Measurements from ENCODE around the gene TP73.

TP73 gene

GRCh38 chr1:3668585-3669300 lies 16.4 kb downstream of the TP73 start:
- in situ Hi-C loops (cut with HindIII; ENCODE audit: low sequenced_read_pairs) = no loop called here

DNA sequence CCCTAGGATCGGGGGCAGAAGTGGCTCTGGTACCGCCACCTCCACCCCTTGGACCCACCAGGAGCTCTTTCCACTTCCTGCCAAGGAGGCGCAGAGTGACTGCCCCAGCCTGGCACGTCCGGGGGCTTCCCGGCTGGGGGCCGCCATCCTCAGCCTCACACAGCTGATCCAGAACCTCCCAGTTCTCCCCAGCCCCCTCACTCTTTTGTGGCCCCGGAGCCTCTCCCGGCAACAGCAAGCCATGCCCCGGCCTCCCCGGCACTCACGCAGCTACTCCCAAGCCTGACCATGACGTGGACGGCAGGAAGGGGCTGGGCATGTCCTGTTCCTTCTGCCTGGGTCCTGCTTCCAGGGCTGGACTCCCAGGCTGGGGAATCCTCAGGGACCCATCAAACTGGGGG lies 17.1 kb downstream of the TP73 start:
- in situ Hi-C loops (cut with HindIII; ENCODE audit: low sequenced_read_pairs) = no loop called here

DNA sequence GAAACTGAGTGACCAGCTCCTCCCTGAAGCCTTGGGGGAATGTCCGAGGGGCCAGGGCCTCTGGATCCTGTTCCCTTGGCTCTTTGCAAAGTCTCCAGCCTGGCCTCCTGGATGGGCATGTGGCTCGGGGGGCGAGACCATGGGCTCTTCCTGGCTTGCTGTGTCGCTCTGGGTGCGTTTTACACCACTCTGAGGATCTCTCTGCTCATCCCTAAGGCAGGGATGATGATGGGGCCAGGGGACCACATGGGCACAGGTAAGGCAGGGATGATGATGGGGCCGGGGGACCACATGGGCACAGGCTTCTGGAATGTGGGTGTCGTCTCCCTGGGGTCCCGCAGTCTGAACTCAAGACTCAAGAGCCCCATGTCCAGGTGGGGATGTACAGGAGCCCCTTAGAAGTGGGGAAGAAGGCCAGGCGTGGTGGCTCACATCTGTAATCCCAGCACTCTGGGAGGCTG lies 17.7 kb downstream of the TP73 start:
- in situ Hi-C loops (cut with HindIII; ENCODE audit: low sequenced_read_pairs) = no loop called here

GRCh38 chr1:3670823-3671265 lies 18.5 kb downstream of the TP73 start:
- in situ Hi-C loops (cut with HindIII; ENCODE audit: low sequenced_read_pairs) = no loop called here

- in situ Hi-C loops (cut with HindIII; ENCODE audit: low sequenced_read_pairs) = no loop called here
Observed at GRCh38 chr1:3671371-3672180, 19.3 kb downstream of the TP73 start.

DNA sequence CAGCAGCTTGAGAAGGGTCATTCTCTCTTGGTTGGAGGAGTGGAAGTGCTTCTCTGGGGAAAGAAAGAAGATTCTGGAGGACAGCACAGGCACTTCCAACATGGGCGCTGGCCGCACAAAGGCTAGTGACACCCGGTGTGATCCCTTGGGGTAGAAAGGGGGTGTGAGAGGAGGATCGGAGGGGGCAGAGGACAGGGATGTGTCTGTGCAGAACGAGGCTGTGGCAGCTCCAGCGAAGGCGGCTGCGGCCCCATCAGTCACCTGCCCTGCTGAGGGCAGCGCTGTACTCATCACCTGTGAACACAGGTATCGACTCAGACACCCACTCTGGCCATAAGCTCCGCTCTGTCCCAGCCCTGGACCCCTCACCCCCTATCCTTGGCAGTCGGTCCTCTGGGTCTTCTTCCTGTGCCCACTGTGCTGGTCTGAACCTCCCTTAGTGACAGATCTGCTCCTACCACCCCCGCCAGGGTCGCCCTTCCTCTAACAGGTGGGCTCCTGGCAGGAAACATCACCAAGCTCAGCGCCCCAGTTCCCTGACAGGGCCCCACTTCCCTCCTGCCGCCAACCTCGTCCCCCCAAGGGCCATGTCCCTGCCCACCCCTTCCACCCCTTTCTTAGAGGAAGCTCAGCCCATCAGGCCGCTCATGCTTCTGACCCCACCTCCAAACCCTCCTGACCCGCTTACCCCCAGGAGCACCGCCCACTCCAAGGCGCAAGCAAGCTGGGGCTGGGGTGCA lies 20.1 kb downstream of the TP73 start:
- in situ Hi-C loops (cut with HindIII; ENCODE audit: low sequenced_read_pairs) = no loop called here

DNA sequence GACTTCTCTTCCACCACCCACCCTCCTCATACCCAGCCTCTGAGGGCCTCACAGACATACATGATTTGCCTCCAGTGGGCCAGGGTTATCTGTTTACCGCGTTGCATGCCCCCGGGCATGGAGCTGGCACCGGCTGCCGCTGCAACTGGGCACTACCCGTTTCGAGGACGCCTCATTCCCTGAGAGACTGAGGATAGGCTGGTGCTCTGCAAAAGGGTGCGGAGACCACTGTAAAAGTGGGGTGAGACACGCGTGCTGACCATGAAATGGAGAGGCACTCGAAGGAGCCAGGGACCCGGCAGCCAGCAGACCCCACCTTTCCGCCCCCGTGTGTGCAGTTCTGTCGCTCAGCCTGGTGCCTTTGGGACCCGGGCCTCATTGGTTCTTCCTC lies 20.6 kb downstream of the TP73 start:
- in situ Hi-C loops (cut with HindIII; ENCODE audit: low sequenced_read_pairs) = no loop called here

GRCh38 chr1:3673381-3674099 lies 21.2 kb downstream of the TP73 start:
- in situ Hi-C loops (cut with HindIII; ENCODE audit: low sequenced_read_pairs) = no loop called here

- in situ Hi-C loops (cut with HindIII; ENCODE audit: low sequenced_read_pairs) = no loop called here
Observed at GRCh38 chr1:3674100-3675094, 22.1 kb downstream of the TP73 start.

- in situ Hi-C loops (cut with HindIII; ENCODE audit: low sequenced_read_pairs) = no loop called here
Observed at GRCh38 chr1:3675436-3675835, 23.1 kb downstream of the TP73 start.

DNA sequence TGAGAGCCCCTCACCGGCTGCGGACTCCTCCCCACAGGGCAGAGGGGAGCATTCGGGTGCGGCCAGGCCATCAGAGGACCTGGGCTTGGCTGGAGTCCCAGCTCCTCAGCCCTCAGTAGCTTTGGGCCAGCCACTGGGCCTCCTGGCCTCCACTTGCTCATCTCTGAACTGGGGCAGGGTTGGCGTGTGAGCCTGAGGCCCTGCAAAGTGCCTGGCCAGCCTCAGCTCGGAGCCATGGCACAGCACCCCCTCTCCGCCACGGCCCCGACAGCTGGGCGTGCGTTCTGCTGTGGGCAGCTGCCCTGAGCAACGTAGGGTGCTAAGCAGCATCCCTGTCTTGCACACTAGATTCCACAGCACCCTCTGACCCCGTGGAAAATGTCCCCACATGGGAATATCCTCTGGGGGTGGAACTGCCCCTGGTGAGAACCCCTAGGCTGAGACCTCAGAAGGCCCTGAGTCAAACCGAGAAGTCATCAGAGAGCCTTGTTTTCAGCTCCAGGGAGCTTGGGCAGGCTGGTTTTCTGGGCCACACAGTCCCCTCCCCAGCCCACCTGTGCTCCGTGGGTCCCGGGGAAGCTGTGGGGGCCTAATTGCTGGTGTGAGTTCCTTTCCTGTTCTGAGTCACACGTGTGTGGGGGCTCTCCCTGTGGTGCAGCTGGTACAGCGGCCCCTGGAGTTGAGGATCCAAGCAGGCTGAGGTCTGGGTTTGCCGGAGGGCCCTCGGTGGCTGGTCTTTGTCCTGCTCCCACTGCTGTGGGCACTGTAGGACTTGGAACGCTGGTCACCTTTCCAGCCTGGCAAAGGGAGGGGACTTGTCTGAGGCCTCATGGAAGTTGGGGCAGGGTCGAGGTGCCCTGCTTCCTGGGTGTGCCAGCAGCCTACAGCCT lies 24.5 kb downstream of the TP73 start:
- in situ Hi-C loops (cut with HindIII; ENCODE audit: low sequenced_read_pairs) = no loop called here

GRCh38 chr1:3677484-3677883 lies 25.2 kb downstream of the TP73 start:
- in situ Hi-C loops (cut with HindIII; ENCODE audit: low sequenced_read_pairs) = no loop called here

- in situ Hi-C loops (cut with HindIII; ENCODE audit: low sequenced_read_pairs) = no loop called here
Observed at GRCh38 chr1:3678361-3679097, 26.2 kb downstream of the TP73 start.

DNA sequence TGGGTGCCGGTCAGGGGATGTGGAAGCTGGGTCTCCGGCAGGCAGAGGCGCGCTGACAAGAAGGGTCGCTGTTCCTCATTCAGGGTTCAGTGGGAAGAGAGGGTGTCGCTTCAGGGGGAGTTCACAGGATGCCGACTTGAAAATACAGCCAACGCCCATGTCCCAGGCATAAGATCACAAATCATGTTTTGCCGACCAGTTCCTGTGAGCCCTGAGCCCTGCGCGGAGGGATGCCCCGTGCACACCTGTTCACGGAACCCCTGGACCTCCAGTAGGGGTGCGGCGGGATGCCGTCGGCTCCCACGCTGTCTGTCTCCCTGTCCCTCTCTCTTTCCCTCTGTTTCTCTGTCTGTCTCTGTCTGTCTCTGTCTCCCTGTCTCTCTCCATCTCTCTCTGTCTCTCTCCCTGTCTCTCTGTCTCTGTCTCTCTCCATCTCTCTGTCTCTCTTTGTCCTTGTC lies 26.8 kb downstream of the TP73 start:
- in situ Hi-C loops (cut with HindIII; ENCODE audit: low sequenced_read_pairs) = no loop called here

DNA sequence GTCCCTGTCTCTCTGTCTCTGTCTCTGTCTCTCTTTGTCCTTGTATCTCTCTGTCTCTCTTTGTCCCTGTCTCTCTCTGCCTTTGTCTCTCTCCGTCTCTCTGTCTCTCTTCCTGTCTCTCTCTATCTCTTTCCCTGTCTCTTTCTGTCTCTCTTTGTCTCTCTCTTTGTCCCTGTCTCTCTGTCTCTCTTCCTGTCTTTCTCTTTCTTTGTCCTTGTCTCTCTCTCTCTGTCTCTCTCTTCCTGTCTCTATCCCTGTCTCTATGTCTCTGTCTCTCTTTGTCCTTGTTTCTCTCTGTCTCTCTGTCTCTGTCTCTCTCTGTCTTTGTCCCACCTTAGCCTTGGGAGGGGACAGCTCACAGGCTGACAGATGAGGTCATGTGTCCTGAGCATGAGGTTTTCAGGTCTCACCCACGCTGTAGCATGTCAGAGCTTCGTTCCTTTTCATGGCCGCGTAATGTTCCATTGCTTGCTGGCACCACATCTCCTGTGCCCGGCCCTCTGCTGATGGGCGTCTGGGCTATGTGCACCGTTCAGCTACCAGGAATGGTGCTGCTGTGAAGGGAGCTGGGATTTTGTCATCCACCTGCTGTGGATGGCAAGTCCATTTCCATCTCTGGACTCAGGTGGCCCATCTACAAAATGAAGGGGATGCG lies 27.6 kb downstream of the TP73 start:
- in situ Hi-C loops (cut with HindIII; ENCODE audit: low sequenced_read_pairs) = no loop called here

GRCh38 chr1:3680488-3681230 lies 28.3 kb downstream of the TP73 start:
- in situ Hi-C loops (cut with HindIII; ENCODE audit: low sequenced_read_pairs) = no loop called here
